GM21367 (cell line): ENCODE measurements around the gene EMP2.
A peak's percentile ranks its signal among the peaks of the same experiment; 100 is the strongest.
"Not testable (repeated sequence)": the region's sequence is repeated elsewhere in the genome, so short reads cannot be mapped to it uniquely, and the experiment has no call there.

ENCODE experiments used
- ATAC-seq: cut with Tn5 transposase; IDR thresholded peaks from one replicate; pipeline ENCODE4 v1.9.1; 2021; ENCODE audit not compliant: unreplicated experiment

Gene EMP2

DNA sequence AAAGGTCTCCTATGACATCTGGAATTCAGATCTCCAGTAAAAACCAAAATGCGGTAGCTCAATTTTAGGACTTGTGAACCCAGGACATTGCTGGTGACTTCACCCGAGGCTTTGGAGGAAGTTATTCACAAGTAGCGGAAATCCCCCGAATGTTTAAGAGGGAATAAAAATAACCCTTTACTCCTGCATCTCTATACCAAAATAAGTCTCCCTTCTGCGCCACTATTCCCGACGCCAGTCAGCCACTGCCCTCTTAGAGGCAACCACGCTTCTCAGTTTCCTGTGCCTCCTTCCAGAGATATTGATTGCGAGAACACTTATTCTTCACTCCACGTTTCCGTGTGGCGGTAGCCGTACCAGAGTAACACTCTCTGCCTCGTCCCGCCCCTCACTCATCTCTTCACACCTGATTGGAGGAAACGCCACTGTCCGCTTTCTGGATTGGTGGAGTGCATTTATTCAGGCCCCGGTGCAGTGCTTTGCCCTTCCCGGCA lies 27.4 kb downstream of the EMP2 start:
- peak; percentile 68 for ATAC-seq

DNA sequence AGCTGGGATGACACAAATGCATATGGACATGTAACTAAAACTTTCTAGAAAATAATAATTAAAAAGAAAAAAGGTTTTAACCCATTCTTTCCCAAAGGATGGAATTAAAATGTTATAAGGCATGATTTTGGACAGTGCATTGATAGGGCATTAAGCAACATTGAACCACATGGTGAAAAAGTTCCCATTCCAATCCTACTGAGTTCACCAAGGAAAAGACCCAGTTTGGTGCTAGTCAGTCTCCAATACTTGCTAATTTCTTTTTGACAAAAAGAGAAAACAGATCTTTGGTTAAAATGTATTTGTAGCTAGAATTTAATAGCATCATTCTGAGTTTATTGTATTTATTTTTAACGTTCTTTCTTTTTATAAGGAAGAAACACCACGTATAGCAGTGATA lies 28.1 kb downstream of the EMP2 start:
- ATAC-seq: no peak

- ATAC-seq: no peak
These were observed 28.5 kb downstream of the EMP2 start for GRCh38 chr16:10551881-10552280.

- ATAC-seq: no peak
These were observed 32.0 kb downstream of the EMP2 start for GRCh38 chr16:10548404-10548803.

DNA sequence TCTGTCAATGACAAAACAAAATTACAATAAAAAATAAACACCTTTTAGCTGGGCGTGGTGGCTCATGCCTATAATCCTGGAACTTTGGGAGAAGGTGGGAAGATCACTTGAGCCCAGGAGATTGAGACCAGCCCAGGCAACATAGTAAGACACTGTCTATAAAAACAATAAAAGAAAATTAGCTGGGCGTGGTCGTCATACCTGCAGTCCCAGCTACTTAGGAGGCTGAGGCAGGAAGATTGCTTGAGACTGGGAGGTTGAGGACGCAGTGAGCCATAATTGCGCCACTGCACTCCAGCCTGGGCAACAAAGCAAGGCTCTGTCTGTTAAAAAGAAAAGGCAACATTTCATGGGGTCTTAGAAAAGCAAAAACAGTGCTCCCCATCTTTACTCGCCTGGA lies 32.7 kb downstream of the EMP2 start:
- ATAC-seq: no peak

- no peak for ATAC-seq
These were observed 37.0 kb downstream of the EMP2 start for GRCh38 chr16:10543231-10543977.

DNA sequence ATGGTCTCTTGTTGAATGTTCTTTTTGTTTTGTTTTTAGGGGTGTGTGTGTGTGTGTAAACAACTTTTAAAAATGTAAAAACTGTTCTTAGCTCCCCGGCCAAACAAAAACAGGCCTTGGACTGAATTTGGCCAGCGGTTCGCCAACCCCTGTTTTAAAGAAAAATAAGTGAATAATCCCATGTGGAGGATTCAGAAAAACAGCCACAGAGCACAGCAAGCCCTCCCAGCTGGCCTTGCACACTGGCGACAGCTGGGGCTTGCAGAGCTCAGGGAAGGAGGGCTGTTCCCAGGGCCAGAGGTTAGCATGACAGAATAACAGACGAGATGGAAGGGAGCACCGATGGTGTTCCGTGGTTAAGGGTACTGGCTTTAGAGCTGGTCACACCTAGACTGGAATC lies 39.0 kb downstream of the EMP2 start:
- no peak for ATAC-seq

DNA sequence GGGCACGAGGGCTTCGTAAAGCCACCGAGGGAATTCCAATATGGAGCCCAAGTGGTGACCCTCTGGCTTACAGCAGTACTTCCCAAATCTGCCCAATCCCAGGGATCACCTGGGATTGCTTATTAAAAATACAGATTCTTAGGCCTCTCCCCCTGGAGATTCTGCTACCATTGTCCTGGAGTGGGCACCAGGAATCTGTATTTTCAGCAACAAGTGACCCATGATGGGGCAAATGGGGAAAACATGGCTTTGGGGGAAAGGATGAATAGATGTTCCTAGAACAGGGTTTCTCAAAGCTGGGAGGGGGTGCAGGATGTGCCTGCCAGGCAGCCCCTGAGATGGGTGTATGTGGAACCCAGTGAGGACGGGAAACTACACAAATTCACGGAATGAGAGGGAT lies 40.6 kb downstream of the EMP2 start:
- no peak for ATAC-seq

DNA sequence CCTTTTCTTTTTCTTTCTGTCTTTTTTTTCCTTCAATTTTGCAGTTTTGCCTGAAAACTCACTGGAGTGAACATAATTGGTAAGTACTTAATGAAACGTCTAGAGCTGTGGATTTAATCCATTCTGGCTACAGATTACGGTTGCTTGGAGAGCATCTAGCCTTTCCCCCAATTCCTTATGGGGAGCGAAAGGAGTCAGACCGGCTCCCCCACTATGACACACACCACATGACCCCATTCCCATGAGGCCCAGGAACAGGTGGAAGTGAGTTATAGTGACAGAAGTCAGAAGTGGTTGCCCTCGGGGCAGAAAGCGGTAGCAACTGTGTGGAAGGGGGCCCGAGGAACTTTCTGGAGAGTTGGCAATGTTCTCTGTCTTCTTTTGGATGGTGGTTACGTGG lies 41.2 kb downstream of the EMP2 start:
- no peak for ATAC-seq

DNA sequence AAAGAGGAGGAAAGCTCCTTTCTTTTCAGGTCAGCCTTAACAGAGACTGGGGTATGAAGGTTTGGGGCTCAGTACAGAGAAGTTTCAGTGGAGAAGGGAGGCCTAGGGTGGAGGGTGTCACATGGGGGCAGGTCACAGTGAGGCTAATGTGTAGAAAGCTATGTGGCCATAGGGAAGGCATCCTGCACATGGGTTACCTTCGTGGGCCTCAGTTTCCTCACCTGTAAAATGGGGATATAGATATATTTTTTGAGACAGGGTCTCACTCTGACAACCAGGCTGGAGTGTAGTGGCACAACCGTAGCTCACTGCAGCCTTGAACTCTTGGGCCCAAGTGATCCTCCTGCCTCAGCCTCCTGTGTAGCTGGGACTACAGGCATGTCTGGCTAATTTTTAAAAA lies 41.8 kb downstream of the EMP2 start:
- ATAC-seq: no peak

GRCh38 chr16:10537946-10538345 lies 42.5 kb downstream of the EMP2 start:
- no peak for ATAC-seq

GRCh38 chr16:10536814-10537389 lies 43.5 kb downstream of the EMP2 start:
- ATAC-seq: no peak

DNA sequence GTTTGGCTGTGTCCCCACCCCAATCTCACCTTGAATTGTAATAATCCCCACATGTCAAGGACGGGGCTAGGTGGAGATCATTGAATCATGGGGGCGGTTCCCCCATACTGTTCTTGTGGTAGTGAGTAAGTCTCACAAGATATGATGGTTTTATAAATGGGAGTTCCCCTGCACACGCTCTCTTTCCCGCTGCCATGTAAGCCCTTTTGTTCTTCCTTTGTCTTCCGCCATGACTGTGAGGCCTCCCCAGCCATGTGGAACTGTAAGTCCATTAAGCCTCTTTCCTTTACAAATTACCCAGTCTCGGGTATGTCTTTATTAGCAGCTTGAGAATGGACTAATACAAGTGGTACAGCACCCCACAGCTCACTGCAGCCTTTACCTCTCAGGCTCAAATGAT lies 44.1 kb downstream of the EMP2 start:
- ATAC-seq: not testable (repeated sequence)

DNA sequence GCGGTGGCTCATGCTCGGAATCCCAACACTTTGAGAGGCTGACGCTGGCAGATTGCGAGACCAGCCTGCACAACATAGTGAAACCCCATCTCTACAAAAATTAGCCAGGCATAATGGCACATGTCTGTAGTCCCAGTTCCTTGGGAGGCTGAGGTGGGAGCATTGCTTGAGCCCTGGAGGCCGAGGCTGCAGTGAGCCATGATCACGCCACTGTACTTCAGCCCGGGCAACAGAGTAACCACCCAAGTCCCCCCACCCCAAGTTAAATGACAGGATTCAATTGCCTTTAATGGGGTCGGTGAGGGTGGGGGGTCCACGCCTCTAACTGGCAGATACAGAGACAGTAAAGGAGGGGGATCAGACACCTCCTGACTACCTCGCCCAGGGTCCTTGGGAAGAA lies 44.9 kb downstream of the EMP2 start:
- ATAC-seq: no peak

DNA sequence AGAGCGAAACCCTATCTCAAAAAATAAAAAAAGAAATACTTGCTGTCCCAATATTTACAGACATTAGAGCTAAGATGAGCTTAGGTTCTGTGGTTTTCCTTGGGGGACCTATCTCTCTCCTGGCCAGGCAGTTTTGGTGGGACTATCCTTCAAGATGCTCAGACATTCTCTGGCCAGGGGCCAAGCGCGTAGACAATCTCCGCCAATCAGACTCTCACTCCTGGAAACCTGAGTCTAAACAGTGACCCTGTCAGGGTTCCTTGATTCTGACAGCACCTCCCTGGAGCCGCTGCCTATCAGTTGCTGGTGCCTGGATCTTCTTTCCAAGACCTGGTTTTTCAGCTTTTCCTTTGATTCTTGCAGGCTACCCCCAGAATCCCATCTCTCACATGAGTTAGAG lies 45.6 kb downstream of the EMP2 start:
- ATAC-seq: no peak

- not testable (repeated sequence) for ATAC-seq
These were observed 46.8 kb downstream of the EMP2 start for GRCh38 chr16:10533612-10534011.

GRCh38 chr16:10531582-10531981 lies 48.8 kb downstream of the EMP2 start:
- ATAC-seq: no peak

DNA sequence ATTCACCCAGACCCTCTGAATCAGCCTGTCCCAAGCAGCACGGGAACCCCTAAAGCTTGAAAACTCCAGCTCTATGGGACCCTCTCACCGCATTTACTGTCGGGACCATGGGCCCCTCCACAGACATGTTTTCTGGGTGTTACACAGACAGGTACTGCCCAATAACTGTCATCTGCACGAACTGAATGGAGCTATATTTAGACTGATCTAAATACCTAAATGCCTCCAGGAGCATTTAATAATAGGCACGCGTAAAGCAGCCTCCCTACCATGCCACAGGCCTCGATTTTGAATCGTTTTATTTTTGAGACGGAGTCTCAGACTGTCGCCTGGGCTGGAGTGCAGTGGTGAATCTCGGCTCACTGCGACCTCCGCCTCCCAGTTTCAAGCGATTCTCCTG lies 49.7 kb downstream of the EMP2 start:
- no peak for ATAC-seq

- ATAC-seq: no peak
These were observed 50.3 kb downstream of the EMP2 start for GRCh38 chr16:10529895-10530669.

GRCh38 chr16:10528635-10529034 lies 51.8 kb downstream of the EMP2 start:
- no peak for ATAC-seq

- ATAC-seq: no peak
These were observed 53.4 kb downstream of the EMP2 start for GRCh38 chr16:10526962-10527361.

- no peak for ATAC-seq
These were observed 55.1 kb downstream of the EMP2 start for GRCh38 chr16:10525214-10525825.
